Type B pancreatic cell (in vitro differentiated cells): ENCODE data around the gene OLAH. TPM values are rescaled to one million over a fixed set of nuclear protein-coding genes. Genes with fewer than 3 reads are reported as not detected.

Experiments
- DNase-seq: peaks from one replicate; pipeline ENCODE4 v3.0.0; 2021; ENCODE audit warnings: mixed read lengths; ENCODE audit not compliant: unreplicated experiment; ENCODE audit errors: extremely low spot score
- H3K27ac Mint-ChIP-seq: 2 replicates; pipeline ENCODE4 v1.8.0; 2021; ENCODE audit warnings: mild to moderate bottlenecking, mixed read lengths
- H3K27me3 Mint-ChIP-seq: 2 replicates; pipeline ENCODE4 v1.8.0; 2021; ENCODE audit warnings: mixed read lengths
- H3K36me3 Mint-ChIP-seq: 2 replicates; pipeline ENCODE4 v1.8.0; 2021; ENCODE audit warnings: mixed read lengths
- H3K4me1 Mint-ChIP-seq: one replicate; pipeline ENCODE4 v1.8.0; 2021; ENCODE audit warnings: mixed read lengths; ENCODE audit not compliant: unreplicated experiment
- H3K4me3 Mint-ChIP-seq: 2 replicates; pipeline ENCODE4 v1.8.0; 2021; ENCODE audit warnings: mild to moderate bottlenecking, mixed read lengths
- H3K9me3 Mint-ChIP-seq: 2 replicates; pipeline ENCODE4 v1.8.0; 2021; ENCODE audit warnings: mixed read lengths
- CTCF ChIP-seq: fragments of 200-600 bp; sonication (generic); conservative IDR thresholded peaks from 2 replicates; pipeline ENCODE4 v1.5.0; 2021; ENCODE audit warnings: antibody characterized with exemption, mild to moderate bottlenecking
- total RNA-seq: library from RNA; stranded (reverse); gene quantifications from 2 replicates; pipeline ENCODE4 v1.2.1, GENCODE V29; 2021; ENCODE audit warnings: low replicate concordance

The OLAH gene
- total RNA-seq, 1 donor from 2014 or later = not detected

- Mint-ChIP-seq H3K4me1 (peaks cover 23% of the 10 kb centered on the region), H3K9me3 (no peaks in the 10 kb centered on the region), H3K4me3 (peak overlapping the region; percentile 96), H3K27me3 (peaks cover 3% of the 10 kb centered on the region), H3K36me3 (peaks cover 7% of the 10 kb centered on the region), H3K27ac (peak overlapping the region; percentile 98)
- no peak for TF ChIP-seq CTCF
- no peak for DNase-seq
Observed at GRCh38 chr10:15096661-15097010, 52.9 kb downstream of the OLAH start.

- Mint-ChIP-seq H3K36me3 (peaks cover 7% of the 10 kb centered on the region), H3K4me1 (peaks cover 23% of the 10 kb centered on the region), H3K27ac (peak within 1 kb of the TSS; percentile 98), H3K9me3 (no peaks in the 10 kb centered on the region), H3K4me3 (peak within 1 kb of the TSS; percentile 96), H3K27me3 (no peaks in the 10 kb centered on the region)
- TF ChIP-seq CTCF = no peak
- peak; percentile 99 for DNase-seq
Observed at GRCh38 chr10:15097011-15097812, 53.5 kb downstream of the OLAH start, which contains the start of gene RPP38. RPP38 (plus strand) TSS chr10:15097355; CDS start chr10:15103315, 5,960 bp downstream.

- no peak for TF ChIP-seq CTCF
- H3K36me3 Mint-ChIP-seq = peaks cover 12% of the 10 kb centered on the region
- H3K27ac Mint-ChIP-seq = peak overlapping the region; percentile 82
- H3K4me1 Mint-ChIP-seq = peaks cover 23% of the 10 kb centered on the region
- no peaks in the 10 kb centered on the region for H3K27me3 Mint-ChIP-seq
- H3K9me3 Mint-ChIP-seq = no peaks in the 10 kb centered on the region
- H3K4me3 Mint-ChIP-seq = peak overlapping the region; percentile 54
- DNase-seq = no peak
Observed at GRCh38 chr10:15099886-15100285, 56.1 kb downstream of the OLAH start.

GRCh38 chr10:15103513-15103912 lies 59.8 kb downstream of the OLAH start:
- Mint-ChIP-seq H3K27ac (no peak overlapping the region), H3K36me3 (peaks cover 16% of the 10 kb centered on the region), H3K27me3 (no peaks in the 10 kb centered on the region), H3K4me3 (no peak overlapping the region), H3K9me3 (no peaks in the 10 kb centered on the region), H3K4me1 (peaks cover 18% of the 10 kb centered on the region)
- no peak for DNase-seq
- no peak for TF ChIP-seq CTCF

GRCh38 chr10:15106352-15107013 lies 62.7 kb downstream of the OLAH start:
- Mint-ChIP-seq H3K36me3 (peaks cover 15% of the 10 kb centered on the region), H3K27me3 (no peaks in the 10 kb centered on the region), H3K9me3 (no peaks in the 10 kb centered on the region), H3K4me1 (no peaks in the 10 kb centered on the region), H3K4me3 (peak overlapping the region; percentile 2), H3K27ac (peak overlapping the region; percentile 70)
- peak; percentile 95 for TF ChIP-seq CTCF
- DNase-seq = peak; percentile 77
